Putamen (tissue), 1 donor: ENCODE measurements around the gene CLDN9.

Experiments
- DNase-seq: peaks from one replicate; pipeline ENCODE4 v3.0.0-alpha.2; 2016; ENCODE audit warnings: low spot score

CLDN9 gene

DNA sequence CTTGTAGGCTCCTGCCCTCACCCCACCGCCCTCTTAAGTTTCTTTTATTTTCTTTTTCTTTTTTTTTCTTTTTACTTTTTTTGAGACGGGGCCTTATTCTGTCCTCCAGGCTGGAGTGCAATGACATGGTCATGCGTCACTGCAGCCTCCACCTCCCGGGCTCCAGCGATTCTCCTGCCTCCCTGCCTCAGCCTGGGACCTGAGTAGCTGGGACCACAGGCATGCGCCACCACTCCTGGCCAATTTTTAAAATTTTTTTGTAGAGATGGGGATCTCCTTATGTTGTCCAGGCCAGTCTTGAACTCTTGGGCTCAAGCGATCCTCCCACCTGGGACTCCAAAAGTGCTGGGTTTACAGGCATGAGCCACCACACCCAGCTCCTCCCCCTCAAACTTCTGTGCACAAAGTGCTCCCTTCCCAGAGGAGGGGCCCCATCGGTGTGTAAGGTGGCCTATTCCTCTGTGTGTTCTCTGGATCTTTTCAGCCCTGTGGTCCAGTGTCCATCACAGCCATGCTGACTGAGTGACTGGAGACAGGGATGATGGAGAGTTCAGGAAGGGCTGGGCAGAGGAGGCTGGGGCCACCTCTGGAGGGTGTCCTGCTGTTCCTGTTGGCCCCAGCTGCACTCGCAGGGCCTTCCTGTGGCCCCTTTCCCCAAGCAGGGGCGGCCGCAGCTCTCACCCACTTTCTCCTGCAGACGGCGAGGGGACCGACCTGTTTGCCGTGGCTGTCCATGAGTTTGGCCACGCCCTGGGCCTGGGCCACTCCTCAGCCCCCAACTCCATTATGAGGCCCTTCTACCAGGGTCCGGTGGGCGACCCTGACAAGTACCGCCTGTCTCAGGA lies 43.8 kb downstream of the CLDN9 start:
- no peak for DNase-seq

DNA sequence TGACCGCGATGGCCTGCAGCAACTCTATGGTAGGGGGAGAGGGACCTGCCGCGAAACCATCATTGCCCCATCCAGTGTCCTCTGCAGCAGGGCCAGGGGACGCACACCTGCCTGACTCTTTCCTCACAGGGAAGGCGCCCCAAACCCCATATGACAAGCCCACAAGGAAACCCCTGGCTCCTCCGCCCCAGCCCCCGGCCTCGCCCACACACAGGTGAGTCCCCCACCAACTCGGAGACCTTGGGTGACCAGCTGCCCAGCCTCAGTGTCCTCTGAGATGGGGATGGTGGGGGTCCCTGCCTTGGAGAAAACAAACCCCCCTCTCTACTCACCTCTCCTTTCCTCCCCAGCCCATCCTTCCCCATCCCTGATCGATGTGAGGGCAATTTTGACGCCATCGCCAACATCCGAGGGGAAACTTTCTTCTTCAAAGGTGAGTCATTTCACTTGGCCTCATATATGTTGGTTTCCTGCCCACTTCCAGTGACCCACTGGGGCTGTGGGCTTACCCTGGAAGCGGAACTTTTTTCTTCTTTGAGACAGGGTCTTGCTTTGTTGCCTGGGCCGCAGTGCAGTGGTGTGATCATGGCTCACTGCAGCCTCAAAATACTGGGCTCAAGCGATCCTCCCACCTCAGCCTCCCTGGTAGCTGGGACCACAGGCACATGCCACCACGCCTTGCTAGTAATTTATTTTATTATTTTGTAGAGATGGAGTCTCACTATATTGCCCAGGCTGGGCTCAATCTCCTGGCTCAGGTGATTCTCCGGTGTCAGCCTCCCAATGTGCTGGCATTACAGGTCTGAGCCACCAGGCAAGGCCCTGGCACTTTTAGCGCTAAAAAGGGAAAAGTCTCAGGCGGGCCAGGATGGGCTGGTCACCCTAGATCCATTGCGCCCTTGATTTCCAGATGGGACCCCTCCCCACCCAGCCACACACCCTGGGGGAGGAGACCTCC lies 44.7 kb downstream of the CLDN9 start:
- DNase-seq: no peak

DNA sequence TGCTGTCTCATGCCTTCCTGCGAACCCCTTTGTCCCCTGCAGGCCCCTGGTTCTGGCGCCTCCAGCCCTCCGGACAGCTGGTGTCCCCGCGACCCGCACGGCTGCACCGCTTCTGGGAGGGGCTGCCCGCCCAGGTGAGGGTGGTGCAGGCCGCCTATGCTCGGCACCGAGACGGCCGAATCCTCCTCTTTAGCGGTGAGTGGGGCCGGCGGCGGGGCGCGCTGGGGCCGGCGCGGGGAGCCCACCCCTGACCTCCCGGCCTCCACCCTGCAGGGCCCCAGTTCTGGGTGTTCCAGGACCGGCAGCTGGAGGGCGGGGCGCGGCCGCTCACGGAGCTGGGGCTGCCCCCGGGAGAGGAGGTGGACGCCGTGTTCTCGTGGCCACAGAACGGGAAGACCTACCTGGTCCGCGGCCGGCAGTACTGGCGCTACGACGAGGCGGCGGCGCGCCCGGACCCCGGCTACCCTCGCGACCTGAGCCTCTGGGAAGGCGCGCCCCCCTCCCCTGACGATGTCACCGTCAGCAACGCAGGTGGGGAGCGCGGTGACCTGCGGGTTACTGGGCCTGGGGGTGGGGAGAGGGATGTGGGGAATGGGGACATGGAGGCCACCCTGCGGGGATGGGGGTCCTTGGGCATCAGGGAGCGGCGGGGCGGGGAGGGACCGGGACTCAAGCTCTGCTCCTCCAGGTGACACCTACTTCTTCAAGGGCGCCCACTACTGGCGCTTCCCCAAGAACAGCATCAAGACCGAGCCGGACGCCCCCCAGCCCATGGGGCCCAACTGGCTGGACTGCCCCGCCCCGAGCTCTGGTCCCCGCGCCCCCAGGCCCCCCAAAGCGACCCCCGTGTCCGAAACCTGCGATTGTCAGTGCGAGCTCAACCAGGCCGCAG lies 45.7 kb downstream of the CLDN9 start:
- DNase-seq: peak; percentile 32

DNA sequence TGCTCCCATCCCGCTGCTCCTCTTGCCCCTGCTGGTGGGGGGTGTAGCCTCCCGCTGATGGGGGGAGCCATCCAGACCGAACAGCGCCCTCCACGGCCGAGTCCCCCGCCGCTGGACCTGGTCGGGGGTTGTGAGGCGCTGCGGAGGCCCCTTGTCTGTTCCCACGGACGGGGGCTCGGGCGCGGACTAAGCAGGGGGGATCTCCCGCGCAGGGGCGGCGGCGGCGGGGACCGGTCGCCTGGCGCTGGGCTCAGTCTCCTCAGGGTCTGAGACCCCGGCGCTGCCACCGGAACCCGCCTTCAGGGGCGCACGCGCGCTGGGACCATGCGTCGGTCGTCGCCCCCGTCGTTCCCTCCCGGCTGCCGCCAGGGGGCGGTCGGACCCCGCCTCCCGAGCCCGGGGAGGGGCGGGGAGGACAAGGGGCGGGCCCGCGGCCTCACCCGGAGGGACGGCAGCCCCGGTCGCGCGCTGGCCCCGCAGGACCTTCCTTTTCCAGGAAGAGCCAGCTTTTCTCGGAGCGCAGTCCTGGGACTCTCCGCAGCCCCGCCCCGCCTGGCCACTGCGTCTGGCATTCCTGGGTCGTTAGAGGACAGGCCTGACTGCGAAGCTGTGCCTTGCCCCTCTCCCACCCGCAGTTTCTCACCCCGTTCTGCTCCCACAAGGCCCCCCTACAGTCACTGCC lies 46.5 kb downstream of the CLDN9 start:
- peak; percentile 76 for DNase-seq

DNA sequence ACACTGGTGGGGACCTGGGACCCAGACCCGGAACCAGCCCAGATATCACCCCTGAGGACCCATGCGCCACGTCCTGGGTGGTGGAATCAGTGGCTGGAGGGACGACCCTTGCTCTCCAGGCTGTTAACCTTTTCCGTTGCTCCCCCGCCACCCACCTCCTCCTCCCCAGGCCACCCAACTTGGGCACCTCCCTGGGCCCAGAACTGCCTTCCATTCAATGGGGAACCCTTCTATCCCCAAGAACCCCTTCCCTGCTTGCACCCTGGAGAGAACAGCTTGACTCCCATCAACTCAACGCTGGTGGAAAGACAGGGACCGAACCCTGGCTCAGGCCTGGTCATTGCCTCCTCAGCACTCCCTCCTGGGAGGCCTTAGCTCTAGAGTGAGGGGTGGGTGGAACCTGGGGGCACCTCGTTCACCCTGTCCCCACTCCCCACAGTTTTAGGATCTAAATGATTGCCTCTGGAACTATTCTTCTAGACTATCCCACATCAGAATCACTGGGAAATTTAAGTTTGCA lies 47.1 kb downstream of the CLDN9 start:
- DNase-seq: no peak

DNA sequence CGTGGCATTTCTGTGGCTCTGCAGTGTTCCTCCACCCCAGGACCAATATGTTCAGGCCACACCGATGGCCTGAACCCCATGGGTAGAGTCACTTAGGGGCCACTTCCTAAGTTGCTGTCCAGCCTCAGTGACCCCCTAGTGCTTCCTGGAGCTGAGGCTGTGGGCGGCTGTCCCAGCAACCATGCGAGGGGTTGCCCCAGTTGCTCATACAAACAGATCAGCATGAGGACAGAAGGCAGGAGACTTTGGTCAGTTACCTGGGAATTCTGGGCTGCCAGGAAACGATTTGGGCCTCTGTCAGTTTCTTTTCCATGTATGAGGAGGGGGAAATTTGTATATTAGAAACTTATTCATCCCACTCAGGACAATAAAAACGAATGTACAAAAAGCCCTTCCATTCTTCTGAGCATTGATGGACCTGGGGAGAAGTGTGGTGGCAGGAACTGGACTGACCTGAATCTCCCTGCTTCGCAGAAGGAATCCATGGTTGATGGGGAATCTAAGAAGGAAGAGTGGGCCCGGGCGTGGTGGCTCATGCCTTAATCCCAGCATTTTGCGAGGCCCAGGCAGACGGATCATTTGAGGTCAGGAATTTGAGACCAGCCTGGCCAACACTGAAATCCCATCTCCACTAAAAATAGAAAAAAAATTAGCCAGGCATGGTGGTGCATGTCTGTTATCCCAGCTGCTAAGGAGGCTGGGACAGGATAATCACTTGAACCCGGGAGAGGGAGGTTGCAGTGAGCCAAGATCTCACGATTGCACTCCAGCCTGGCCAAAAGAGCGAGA lies 47.8 kb downstream of the CLDN9 start:
- no peak for DNase-seq

DNA sequence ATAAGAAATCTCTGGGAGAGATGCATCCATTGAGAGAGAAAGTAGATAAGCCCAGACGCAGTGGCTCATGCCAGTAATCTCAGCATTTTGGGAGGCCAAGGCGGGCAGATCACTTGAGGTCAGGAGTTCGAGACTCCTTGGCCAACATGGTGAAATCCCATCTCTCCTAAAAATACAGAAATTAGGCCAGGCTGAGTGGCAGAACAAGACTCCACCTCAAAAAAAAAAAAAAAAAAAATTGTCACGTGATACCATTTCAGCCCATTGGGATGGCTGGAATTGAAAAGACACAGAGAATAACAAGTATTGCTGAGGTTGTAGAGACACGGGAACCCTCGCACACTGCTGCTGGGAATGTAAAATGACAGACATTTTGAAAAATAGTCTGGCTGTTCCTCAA lies 49.8 kb downstream of the CLDN9 start:
- DNase-seq: no peak

DNA sequence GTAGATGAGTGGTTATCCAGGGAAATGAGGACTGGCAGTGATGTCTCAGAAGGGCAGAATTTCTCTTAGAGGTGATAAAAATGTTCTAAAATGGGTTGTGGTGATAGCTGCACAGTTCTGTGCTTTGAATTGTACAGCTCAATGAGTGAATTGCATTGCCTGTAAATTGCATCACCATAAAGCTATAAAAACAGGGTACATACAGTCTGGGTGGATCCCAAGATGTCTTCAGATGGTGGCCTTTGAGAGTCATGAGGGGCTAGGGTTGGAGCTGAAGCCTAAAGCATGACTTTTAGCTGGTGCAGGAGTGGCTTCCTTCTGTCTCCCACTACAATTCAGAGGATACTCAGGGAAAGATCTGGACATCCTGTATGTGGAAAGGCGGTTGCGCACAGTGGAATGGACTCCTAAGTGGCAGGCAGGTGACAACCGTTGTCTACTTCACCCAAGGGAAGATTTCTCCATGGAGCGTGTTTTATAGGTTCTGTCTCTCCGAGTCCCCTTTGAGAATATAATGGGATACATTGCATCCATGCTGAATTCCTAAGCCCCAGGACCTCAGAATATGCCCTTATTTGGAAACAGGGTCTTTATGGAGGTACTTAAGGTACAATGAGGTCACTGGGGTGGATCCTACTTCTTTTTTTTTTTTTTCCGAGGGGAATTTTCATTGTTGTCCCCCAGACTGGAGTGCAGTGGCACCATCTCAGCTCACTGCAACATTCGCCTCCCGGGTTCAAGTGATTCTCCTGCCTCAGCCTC lies 51.1 kb downstream of the CLDN9 start:
- no peak for DNase-seq
